ENCODE data around the gene EIF6. TPM values are rescaled to one million over a fixed set of nuclear protein-coding genes. Genes with fewer than 3 reads are reported as not detected.

The EIF6 gene
- 343 to 441 TPM (median 381 TPM) in 5 replicates for total RNA-seq (2022; extraction: Qiagen RNA extraction; ENCODE audit: low read depth)

GRCh38 chr20:35284267-35284991, at the start of gene EIF6:
EIF6 (minus strand) TSS chr20:35284772; CDS start chr20:35284487, 285 bp downstream.

GRCh38 chr20:35291654-35292503, 7.3 kb upstream of the EIF6 start, which contains the start of gene FAM83C:
FAM83C (minus strand) TSS chr20:35292425; CDS start chr20:35292304, 121 bp downstream.

DNA sequence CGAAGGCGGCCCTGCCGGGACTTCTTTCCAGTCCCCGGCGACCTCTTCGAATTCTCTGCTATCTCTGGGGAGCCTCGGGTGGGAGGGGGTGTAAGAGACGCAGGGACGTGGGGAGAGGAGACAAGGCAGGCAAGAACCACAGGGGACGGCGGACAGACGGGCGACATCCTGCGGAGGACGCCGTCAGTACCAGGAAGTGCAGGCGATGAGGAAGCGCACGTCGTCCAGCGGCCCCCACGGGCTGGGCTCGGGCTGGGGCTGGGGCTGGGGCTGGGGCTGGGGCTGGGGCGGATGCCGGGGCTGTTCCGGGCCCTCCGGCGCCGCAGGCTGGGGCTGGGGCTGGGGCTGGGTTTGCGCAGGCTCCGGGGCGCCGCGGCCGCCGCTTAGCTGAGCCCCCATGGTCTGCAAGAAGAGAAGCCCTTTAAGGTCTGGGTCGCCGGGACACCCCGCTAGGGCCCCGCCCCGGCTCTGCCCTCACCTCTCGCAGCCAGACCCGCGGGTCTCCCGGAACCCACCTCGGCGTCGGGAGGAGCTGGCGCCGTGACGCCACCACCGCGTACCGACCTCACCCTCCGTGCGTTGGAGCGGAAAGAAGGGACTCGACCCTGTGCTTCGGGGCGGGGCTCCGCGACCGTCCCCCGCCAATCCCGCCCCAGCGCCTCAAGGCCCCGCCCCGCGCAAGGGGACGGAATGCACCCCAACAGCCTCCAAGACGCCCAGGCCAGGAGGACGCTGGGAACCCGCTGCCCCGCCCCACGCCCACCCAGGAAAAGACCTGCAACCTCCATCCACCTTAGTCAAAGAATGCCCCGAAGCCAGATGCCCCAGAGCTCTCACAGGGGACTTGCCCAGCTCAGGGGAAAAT, 6.8 kb downstream of the EIF6 start, which contains the start of gene MMP24OS:
MMP24OS (minus strand) TSS at position 592 of the 865 bp plus-strand sequence; CDS start at position 399, 193 bp downstream.

Other genes starting within 250 kb of the EIF6 start
- 48.3 to 58.1 TPM (median 54.8 TPM) in 5 replicates for gene TRPC4AP, start 192.0 kb downstream of the EIF6 start, total RNA-seq (2022; extraction: Qiagen RNA extraction; ENCODE audit: low read depth)
- gene EDEM2, start 137.4 kb downstream of the EIF6 start, total RNA-seq (2022; extraction: Qiagen RNA extraction; ENCODE audit: low read depth): 43.3 to 54.9 TPM (median 47.3 TPM) in 5 replicates
- 92.1 to 131 TPM (median 130 TPM) in 5 replicates for gene PROCR, start 112.7 kb downstream of the EIF6 start, total RNA-seq (2022; extraction: Qiagen RNA extraction; ENCODE audit: low read depth)
- 15.4 to 20.7 TPM (median 20.1 TPM) in 5 replicates for gene MMP24, start 58.1 kb downstream of the EIF6 start, total RNA-seq (2022; extraction: Qiagen RNA extraction; ENCODE audit: low read depth)
- 52.3 to 87.0 TPM (median 83.4 TPM) in 5 replicates for gene MMP24OS, start 6.7 kb downstream of the EIF6 start, total RNA-seq (2022; extraction: Qiagen RNA extraction; ENCODE audit: low read depth)
- gene FAM83C, start 7.7 kb upstream of the EIF6 start, total RNA-seq (2022; extraction: Qiagen RNA extraction; ENCODE audit: low read depth): 0.05 to 0.13 TPM (median 0.09 TPM) in 4 of 5 replicates, not detected in the other
- gene UQCC1, start 127.2 kb upstream of the EIF6 start, total RNA-seq (2022; extraction: Qiagen RNA extraction; ENCODE audit: low read depth): 30.8 to 41.1 TPM (median 32.5 TPM) in 5 replicates
- gene GDF5, start 153.5 kb upstream of the EIF6 start, total RNA-seq (2022; extraction: Qiagen RNA extraction; ENCODE audit: low read depth): not detected in 5 replicates
- gene CEP250, start 170.8 kb upstream of the EIF6 start, total RNA-seq (2022; extraction: Qiagen RNA extraction; ENCODE audit: low read depth): 21.8 to 25.4 TPM (median 23.2 TPM) in 5 replicates
- not detected in 5 replicates for gene C20orf173, start 244.9 kb upstream of the EIF6 start, total RNA-seq (2022; extraction: Qiagen RNA extraction; ENCODE audit: low read depth)